C4-2B (cell line): ENCODE results near the gene P3H4.

ENCODE experiments used
- H3K27ac ChIP-seq: fragments of 450-650 bp; 2 replicates; pipeline ENCODE4 v1.5.1; 2017
- ZFX ChIP-seq: fragments of 450-650 bp; IDR thresholded peaks from 2 replicates; pipeline ENCODE4 v1.6.1; 2017
- TF ChIP-seq, protein P1 (sequence below): fragments of 450-650 bp; conservative IDR thresholded peaks from 2 replicates; pipeline ENCODE4 v1.5.1; 2017; ENCODE audit warnings: mild to moderate bottlenecking

P3H4 gene

DNA sequence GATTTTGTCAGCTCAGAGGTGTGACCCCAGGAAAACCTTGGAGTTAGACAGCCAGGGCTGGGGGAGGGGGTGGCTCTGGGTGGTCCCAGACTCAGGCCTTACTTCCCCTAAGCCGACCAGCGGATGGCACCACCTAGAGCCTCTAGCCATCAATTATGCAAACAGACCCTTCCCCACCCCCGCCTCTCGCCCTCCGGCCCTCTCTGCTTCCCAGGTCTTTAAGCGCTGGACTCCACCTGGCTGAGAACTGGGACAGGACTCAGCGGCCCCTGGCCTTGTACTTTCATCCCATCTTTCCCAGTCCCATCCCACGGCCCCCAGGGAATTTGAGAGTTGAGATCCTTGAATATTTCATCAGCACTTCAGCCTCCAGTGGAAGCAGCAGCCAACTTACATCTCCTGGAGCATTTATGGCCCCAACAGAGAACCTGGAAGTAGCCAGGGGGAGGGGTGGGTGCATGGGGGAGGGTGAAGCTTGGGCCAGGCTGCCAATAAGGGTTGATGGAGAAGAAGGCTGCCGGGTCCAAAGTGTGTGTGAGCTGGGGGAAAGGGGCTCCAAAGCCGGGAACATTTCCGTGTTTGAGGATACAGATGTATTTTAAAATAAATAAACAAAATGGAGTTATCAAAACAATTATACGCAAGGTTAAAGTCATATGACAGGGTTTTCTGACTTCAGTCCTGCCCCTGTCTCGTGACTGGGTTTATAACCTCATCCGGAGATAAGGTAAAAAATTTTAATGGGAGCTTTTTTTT, 17.8 kb downstream of the P3H4 start:
- no peak overlapping the region for H3K27ac ChIP-seq
- no peak for TF ChIP-seq ZFX
- TF ChIP-seq, protein P1, sequence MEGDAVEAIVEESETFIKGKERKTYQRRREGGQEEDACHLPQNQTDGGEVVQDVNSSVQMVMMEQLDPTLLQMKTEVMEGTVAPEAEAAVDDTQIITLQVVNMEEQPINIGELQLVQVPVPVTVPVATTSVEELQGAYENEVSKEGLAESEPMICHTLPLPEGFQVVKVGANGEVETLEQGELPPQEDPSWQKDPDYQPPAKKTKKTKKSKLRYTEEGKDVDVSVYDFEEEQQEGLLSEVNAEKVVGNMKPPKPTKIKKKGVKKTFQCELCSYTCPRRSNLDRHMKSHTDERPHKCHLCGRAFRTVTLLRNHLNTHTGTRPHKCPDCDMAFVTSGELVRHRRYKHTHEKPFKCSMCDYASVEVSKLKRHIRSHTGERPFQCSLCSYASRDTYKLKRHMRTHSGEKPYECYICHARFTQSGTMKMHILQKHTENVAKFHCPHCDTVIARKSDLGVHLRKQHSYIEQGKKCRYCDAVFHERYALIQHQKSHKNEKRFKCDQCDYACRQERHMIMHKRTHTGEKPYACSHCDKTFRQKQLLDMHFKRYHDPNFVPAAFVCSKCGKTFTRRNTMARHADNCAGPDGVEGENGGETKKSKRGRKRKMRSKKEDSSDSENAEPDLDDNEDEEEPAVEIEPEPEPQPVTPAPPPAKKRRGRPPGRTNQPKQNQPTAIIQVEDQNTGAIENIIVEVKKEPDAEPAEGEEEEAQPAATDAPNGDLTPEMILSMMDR = no peak

DNA sequence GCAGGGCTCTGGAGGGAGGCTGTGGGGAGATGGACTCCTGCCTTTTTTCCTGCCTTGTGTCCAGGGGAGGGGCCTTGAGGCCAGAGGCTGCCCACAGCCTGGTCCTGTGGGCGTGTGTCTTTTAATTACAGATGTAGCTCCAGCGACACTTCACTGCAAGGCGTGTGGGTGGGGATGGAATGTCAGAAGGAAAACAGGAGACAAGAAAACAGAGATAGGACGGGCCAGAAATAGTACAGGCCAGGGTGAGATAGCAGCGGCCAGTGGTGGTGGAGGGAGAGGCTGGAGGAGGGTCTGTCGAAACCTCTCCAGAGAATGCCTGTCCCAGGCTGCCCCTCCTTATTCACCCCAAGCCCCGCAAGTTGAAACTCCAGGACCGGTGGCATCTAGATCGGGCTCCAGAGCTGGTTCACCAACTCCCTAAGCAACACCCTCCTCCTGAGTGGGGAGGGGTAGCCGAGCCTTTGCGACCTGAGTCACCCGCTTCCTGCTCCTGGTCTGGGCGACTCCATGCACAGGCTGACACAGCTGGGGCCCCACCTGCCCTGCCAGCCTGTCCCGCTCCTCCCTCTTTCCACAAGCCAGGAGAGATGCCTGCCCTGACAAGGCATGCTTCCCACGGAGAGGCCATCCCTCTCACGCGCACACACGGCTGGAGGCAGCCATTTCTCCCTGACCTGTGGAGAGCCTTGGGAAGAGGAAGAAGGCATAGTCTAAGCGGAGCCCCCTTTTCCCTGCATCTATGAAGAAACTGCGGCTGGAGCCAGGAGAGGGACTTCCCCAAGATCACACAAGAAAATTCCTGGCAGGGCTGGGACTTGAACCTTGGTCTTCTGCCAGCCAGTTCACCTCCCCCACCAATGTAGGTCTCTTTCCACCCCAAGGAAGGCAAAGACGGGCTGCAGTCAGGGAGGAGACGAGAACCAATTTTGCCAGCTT, 18.6 kb downstream of the P3H4 start:
- TF ChIP-seq, protein P1 = no peak
- no peak for TF ChIP-seq ZFX
- H3K27ac ChIP-seq = no peak overlapping the region

DNA sequence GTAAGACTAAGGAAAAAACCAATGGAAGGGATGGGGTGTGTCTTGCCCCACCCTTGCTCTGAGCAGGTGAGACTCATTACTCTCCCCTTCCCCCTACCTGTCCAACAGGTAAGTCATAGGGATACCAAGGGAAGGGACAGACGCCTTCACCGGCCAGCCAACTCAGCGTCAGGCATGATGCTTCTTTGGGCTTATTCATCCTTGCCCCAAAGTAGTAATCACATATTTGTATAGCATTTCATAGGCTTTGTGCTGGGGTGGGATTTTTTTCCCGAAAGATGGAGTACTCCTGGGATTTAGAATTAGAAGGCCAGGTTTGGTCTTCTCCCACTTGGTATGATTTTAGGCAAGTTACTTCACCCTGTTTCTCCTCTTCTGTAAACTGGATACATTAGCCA, 24.7 kb downstream of the P3H4 start:
- peak overlapping the region; percentile 85 for H3K27ac ChIP-seq
- TF ChIP-seq, protein P1 = no peak
- no peak for TF ChIP-seq ZFX

DNA sequence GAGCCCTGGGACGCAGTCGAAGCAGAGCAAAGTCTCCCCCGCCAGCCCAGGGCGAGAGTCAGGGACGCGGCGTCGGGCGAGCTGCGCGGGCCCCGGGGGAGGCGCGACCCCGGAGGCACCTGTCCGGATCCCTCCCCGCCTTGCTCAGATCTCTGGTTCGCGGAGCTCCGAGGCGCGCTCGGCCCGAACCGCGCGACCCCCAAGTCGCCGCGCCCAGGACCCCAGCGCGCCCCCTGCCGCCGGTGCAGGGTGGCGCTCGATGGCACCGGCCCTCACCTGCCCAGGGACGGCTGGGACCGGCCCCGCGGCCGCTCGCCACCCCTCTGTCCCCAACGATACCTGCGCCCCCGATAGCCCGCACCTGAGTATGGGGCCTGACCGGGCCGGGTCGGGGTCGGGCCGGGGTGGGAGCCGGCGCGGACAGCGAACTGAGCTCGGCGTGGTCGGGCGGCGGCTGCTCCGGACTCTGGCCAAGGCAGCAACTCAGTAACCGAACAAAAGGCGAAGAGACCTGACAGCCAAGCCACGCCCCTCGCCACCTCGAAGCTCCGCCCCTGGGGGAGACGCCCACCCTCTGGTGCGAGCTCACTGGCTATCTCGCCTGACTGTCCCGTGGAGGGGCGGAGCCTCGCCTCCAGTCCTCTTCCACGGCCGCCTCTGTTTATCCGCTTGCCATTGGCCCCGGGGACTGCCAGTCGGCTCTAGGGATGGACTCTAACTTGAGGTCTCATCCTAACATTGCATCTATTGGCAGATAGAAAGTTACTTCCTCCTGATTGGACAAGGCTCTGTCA, 25.3 kb downstream of the P3H4 start, which contains the start of gene JUP:
Gene JUP (minus strand): TSS at position 485 of the 794 bp plus-strand sequence. CDS start 14,857 bp downstream, outside the sequence.
- peak within 1 kb of the TSS; percentile 85 for H3K27ac ChIP-seq
- TF ChIP-seq, protein P1 = peak; percentile 98
- peak; percentile 60; the same call in 1 of the 2 replicates for TF ChIP-seq ZFX

DNA sequence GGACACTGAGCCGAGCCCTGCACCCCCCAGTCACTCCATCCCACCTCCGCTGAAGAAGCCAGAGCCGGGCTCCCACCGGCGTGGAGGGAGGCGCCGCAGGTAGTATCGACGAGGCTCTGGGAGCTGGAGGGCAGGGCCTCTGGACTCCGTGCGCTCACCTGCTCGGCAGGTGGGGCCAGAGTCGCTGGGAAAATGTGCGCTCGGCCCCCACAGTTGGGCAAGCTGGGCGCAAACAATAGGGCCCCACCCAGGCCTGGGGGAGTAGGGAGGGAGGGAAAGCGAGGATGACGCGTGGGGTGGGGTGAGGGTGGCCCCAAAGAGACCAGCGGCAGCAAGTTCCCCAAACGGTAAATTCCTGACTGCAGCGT, 25.9 kb downstream of the P3H4 start:
- no peak for TF ChIP-seq ZFX
- TF ChIP-seq, protein P1 = no peak
- peak overlapping the region; percentile 85 for H3K27ac ChIP-seq

DNA sequence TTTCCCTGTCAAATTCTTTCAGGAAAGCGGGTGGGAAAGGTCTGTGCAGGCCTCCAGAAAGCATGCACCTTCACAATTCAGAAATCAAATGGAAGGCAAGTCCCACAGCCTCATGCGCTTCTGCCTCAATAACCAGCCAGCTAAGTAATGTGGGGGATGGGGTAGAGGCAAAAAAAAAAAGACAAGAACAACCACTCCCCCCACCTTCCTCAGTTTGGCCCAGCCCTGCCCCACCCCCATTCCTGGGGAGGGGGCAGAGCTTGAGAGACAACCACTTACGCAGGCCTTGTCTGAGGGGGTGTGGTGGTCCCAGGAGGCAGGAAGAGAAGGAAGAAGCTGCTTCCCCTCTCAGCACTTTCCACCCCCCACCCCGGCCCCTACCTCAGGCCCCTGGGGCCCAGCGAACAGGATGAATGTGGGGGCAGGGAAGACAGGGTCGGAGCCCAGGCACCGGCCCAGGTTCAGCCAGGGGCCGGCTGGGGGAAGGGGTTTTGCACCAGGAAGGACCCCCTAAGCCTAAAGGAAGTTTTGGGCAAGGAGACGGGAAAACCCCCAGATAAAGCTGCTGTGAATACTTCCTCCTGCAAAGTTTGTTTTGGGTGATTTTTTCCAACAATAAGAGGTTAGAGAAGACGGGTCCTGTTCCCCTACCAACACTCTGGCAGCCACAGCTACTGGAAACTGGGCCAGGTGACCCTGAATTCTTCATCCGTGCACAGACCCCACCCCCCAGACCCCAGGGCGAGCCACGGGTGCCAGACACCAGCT, 26.5 kb downstream of the P3H4 start:
- H3K27ac ChIP-seq = peak overlapping the region; percentile 85
- TF ChIP-seq, protein P1 = no peak
- no peak for TF ChIP-seq ZFX
